ENCODE measurements around the gene TSTD2.
"Not testable (repeated sequence)": the region's sequence is repeated elsewhere in the genome, so short reads cannot be mapped to it uniquely, and the experiment has no call there.

TSTD2 gene

GRCh38 chr9:97586909-97587308 lies 46.3 kb downstream of the TSTD2 start:
- not testable (repeated sequence) for DNase-seq (ENCODE audit: low read depth)

GRCh38 chr9:97584778-97585177 lies 48.4 kb downstream of the TSTD2 start:
- DNase-seq (ENCODE audit: low read depth): not testable (repeated sequence)

- DNase-seq (ENCODE audit: low read depth): not testable (repeated sequence)
These were observed 51.6 kb downstream of the TSTD2 start for GRCh38 chr9:97581590-97581989.

GRCh38 chr9:97579914-97580313 lies 53.3 kb downstream of the TSTD2 start:
- no peak for DNase-seq (ENCODE audit: low read depth)

- no peak for DNase-seq (ENCODE audit: low read depth)
These were observed 54.3 kb downstream of the TSTD2 start for GRCh38 chr9:97578846-97579245.

GRCh38 chr9:97577051-97577450 lies 56.1 kb downstream of the TSTD2 start:
- DNase-seq (ENCODE audit: low read depth): no peak

- no peak for DNase-seq (ENCODE audit: low read depth)
These were observed 57.4 kb downstream of the TSTD2 start for GRCh38 chr9:97575673-97576200.

- not testable (repeated sequence) for DNase-seq (ENCODE audit: low read depth)
These were observed 58.1 kb downstream of the TSTD2 start for GRCh38 chr9:97574921-97575672.

- DNase-seq (ENCODE audit: low read depth): not testable (repeated sequence)
These were observed 59.0 kb downstream of the TSTD2 start for GRCh38 chr9:97574101-97574571.

GRCh38 chr9:97573482-97574073 lies 59.6 kb downstream of the TSTD2 start:
- no peak for DNase-seq (ENCODE audit: low read depth)

GRCh38 chr9:97572892-97573365 lies 60.2 kb downstream of the TSTD2 start:
- DNase-seq (ENCODE audit: low read depth): no peak

- DNase-seq (ENCODE audit: low read depth): no peak
These were observed 60.8 kb downstream of the TSTD2 start for GRCh38 chr9:97572196-97572891.

GRCh38 chr9:97571664-97572063 lies 61.5 kb downstream of the TSTD2 start:
- DNase-seq (ENCODE audit: low read depth): no peak

- no peak for DNase-seq (ENCODE audit: low read depth)
These were observed 62.3 kb downstream of the TSTD2 start for GRCh38 chr9:97570899-97571298.

GRCh38 chr9:97568461-97569275 lies 64.5 kb downstream of the TSTD2 start:
- DNase-seq (ENCODE audit: low read depth): no peak

GRCh38 chr9:97567894-97568202 lies 65.3 kb downstream of the TSTD2 start:
- DNase-seq (ENCODE audit: low read depth): no peak

- DNase-seq (ENCODE audit: low read depth): no peak
These were observed 65.8 kb downstream of the TSTD2 start for GRCh38 chr9:97567182-97567893.

- no peak for DNase-seq (ENCODE audit: low read depth)
These were observed 67.9 kb downstream of the TSTD2 start for GRCh38 chr9:97565262-97565661.

- peak; percentile 14 for DNase-seq (ENCODE audit: low read depth)
These were observed 68.6 kb downstream of the TSTD2 start for GRCh38 chr9:97564291-97565175.

- DNase-seq (ENCODE audit: low read depth): no peak
These were observed 69.6 kb downstream of the TSTD2 start for GRCh38 chr9:97563458-97564135.

Data from non-pigmented ciliary epithelial cell (primary cell).